HG03159 (cell line): ENCODE measurements around the gene ZNF511.
"Not testable (repeated sequence)": the region's sequence is repeated elsewhere in the genome, so short reads cannot be mapped to it uniquely, and the experiment has no call there.

ENCODE experiments used
- ATAC-seq: cut with Tn5 transposase; IDR thresholded peaks from one replicate; pipeline ENCODE4 v1.9.1; 2021; ENCODE audit warnings: mild to moderate bottlenecking, moderate library complexity; ENCODE audit not compliant: unreplicated experiment

The ZNF511 gene, protein sequence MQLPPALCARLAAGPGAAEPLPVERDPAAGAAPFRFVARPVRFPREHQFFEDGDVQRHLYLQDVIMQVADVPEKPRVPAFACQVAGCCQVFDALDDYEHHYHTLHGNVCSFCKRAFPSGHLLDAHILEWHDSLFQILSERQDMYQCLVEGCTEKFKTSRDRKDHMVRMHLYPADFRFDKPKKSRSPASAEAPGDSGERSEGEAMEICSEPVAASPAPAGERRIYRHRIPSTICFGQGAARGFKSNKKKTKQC

DNA sequence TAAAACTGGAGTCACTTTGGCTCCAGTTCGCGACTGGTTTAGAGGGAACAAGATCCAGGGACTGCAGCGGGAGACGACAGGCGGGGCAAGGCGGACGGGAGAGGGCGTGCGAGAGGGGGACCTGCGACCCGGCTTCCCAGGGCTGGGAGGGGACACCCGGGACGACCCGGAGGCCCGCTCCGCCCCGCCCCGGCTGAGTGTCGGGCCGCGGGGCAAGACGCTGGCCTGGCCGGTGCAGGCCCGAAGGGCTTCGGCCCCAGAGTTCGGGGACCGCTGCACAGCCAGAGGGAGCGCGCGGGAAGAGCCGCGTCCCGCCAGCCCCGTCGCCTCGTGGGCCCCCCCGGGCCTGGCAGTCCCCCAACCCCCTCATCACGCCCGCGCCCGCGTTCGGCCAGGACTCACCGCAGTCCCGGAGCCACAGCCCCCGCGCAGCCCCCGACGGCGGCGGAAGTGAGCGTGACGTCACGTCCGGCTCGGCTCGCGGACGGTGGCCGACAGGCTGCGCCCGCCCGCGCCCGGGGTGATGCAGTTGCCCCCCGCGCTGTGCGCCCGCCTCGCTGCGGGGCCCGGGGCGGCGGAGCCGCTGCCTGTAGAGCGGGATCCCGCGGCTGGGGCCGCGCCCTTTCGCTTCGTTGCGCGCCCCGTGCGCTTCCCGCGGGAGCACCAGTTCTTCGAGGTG lies at the start of gene ZNF511, which contains the start of gene TUBGCP2:
Gene ZNF511, plus strand, starts transcription at position 494 of the 679 bp plus-strand sequence. Its CDS starts 30 bp downstream, at position 524.
Gene TUBGCP2, minus strand, starts transcription at position 452 of the 679 bp plus-strand sequence. CDS start 5,931 bp downstream, outside the sequence.
- peak; percentile 77 for ATAC-seq

DNA sequence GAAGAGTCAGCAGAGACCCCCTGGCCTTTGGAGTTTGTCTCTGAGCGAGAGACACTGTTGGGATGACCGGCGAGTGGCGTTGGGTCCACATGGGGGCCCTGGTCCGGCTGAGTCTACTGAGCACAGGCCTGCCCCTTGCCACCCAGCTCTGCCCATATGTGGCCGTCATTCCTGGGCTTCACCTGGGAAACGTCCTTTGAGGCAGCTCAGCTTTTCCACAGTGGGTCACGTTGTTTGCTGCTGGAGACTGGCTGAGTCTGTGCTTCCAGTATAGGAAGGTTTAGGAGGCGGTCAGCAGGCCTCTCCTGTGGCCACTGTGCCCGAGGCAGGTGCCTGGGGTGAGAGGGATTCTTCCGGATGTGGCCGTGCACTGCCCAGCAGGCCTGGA lies 49.1 kb upstream of the ZNF511 start:
- ATAC-seq, result no peak

DNA sequence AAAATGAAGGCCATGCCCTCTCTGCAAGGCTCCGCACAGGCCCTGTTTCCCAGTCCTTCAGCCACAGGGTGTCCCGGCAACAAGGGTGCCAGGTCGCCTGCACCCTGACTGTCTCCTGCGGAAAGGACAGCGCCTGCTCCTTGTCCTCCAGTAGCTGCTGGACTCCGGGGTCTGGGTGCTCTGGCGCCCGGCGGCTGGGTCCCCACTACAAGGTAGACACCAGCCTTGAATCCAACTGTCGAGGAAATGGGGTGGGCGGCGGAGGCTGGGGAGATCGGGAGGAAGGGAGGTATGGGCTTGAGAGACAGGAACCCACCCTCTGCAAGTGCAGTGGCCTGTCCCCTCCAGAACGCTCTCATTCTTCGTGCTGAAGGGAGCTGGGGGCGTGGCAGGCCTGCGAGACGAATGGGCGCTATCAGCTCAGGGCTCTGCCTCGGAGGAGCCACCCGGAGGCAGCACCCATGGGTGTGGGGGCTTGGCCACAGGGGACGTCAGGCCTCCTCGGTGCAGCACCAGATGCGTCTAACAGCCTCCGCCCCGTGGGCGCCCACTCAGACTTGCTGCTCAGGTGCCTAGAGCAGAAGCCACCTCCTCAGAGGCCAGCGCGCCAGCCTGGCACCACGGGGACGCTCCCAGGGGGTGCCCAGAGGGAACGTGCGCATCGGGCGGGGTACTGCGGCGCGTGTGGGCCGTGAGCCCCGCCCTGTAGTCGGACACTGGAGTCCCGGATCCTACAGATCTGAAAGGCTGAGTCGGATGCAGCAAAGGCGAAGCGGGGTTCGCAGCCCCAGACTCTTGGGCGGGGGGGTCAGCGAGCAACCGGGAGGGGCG lies 47.6 kb upstream of the ZNF511 start:
- peak; percentile 42 for ATAC-seq

DNA sequence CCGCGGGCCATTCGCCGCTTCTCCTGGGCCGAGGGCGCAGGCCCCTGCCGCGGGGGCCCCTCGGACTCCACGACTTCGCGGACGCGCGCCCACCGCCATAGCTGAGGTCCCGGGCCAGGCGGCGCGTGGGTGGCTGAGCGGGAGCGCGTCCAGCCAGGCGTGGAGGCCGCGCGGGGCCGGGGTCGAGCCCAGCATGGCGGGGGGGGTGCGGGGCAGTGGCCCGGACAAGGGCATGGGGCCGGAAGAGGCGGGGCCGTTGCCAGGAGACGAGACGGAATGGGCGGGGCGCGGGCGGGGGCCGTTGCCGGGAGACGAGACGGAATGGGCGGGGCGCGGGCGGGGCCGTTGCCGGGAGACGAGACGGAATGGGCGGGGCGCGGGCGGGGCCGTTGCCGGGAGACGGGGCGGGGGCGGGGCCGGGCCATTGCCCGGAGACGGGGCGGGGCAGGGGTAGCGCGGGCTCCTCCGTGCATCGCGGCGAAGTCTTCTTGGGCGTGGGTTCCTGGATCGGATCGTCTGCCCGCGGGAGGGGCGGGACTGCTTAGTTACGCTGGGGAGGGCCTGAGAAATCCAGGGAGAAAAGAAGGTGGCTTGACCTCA lies 46.9 kb upstream of the ZNF511 start:
- ATAC-seq, result peak; percentile 56

DNA sequence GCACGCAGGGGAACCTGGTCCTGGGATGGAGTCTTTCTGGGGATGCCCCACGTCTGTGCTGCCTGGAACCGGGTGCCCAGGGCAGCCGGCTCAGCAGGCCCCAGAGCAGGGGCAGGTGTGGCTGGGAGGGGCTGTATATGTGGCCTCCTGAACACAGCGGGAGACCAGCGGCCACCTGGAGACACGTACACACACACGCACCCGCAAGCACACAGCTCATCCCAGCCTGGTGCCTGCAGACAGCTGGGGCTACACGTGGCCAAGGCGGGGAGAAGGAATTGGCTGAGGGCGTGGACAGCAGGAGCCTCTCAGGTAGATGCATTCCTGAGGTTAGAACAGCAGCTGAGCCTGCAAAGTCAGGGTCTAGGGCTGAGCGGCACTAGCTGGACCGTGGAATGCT lies 46.0 kb upstream of the ZNF511 start:
- ATAC-seq, result no peak

DNA sequence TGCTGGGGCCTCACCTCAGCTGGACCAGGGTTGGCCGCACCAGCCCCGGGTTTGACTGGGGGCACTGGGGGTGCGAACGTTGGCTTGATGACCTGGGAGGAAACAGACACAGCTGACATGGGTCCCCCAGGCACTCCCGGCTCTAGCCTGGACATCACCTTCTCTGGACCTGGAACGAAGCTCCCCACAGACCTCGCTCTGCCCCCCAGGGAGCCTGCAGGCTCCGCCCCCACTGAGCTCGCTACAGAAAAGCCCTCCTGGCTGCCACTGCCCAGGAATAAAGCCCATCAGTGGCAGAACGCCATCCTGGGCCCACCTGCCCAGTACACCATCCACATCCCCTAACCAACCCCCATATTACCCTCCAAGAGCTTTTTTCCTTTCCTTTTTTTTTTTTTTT lies 45.0 kb upstream of the ZNF511 start:
- ATAC-seq, result no peak

DNA sequence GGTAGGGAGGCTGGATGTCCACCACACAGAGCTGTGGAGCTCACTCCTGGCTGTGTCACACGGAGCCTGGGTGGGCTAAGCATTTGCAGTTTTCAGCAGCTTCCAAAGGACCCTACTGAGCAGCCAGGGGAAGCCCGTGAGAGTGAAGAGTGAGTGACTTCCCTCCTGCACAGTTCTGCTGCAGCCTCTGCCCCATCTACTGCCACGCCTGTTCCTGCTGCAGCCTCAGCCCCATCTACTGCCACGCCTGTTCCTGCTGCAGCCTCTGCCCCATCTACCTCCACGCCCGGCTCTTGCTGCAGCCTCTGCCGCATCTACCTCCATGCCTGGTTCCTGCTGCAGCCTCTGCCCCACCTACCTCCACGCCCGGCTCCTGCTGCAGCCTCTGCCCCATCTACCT lies 44.3 kb upstream of the ZNF511 start:
- ATAC-seq, result no peak

DNA sequence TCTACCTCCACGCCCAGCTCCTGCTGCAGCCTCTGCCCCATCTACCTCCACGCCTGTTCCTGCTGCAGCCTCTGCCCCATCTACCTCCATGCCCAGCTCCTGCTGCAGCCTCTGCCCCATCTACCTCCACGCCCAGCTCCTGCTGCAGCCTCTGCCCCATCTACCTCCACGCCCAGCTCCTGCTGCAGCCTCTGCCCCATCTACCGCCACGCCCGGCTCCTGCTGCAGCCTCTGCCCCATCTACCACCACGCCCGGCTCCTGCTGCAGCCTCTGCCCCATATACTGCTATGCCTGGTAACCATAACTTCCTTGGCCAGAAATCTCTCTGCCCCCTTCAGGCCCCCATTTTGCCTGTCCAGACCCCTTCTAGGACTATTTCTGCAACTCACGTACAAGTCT lies 43.7 kb upstream of the ZNF511 start:
- not testable (repeated sequence) for ATAC-seq

DNA sequence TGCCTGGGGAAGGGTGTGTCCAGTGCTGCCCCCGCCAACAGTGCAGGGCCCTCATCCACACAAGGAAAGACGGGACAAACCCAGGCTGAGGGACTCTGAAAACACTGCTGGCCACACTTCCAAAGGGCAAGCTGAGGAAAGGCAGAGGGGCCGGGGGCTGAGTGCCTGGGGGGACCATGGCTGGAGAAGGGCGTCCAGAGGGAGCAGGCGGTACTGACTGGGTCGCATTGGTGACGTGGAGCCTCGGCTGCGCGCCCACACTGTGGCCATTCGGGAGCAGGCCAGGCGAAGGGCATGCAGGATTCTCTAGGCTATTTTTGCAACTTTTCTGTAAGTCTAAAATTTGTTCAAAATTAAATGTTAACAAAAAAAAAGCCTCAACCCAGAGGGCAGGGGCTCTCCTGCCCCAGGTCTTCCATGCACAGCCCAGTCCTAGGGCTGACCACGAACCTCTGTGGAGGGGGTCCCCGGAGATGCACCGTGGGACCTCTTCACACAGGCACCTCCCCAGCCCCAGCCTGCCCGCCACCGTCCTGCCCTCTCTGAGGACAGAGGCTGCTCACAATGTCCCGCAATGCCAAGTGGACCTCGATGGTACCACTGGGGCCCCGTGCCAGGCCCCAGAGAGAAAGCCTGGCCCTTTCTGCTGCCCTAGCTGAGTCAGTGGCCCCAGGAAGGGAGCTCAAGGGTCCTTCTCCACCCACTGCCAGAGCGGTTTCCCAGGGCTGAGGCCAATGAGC lies 42.5 kb upstream of the ZNF511 start:
- no peak for ATAC-seq

DNA sequence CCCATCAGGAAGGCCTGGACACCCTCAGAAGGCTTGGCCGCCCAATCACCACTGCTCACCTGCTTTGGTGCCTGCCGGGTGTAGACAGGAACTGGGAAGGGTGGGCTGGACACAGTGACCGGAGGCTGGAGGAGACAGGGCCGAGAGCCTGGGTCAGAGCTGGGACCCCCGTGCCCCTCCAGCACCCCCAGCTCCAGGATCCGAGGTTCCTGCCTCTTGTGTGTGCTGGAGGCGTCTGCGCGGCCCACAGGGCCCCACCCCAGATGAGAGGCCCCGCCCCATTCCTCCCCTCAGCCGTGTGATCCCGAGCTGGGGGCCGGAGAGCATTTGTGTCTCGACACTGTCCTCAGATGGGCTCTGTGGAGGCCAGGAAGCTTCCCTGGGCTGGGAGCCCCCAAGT lies 41.4 kb upstream of the ZNF511 start:
- ATAC-seq, result no peak

DNA sequence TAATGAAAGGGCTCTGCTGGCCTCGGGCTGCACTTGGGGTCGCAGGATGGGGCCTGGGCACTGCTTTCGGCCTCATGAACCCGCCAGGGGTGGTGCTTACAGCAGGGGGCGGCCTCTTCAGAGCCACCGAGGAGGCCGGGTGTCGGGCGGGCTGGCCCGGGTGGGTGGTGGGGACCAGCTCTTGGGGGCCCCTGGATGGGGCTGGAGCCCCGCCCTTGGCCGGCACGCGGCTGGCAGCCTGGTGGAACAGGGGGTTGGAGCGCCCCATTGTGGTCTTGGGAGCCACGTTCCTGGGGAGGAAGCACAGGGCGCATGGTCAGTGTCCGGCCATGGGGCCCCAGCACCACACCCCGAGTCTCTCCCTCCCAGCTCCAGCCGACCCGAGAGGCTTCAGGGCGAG lies 40.9 kb upstream of the ZNF511 start:
- no peak for ATAC-seq

DNA sequence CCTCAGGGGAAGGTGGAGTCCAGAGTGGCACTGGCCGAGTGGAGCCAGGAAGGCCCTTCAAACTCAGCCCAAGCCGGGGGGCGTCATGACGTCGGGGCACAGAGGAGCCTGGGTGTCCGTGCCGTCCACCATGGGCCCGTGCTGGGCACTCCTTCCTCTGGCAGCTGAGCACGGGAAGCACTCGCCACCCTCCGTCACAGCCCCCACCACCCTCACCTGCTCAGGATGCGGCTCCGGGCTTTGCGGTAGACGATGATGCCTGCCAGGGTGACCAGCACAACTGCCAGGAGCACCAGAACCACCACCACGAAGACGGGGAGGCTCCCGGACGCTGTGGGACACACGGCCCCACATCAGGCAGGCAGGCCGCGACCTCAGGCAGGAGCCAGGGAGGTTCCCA lies 40.2 kb upstream of the ZNF511 start:
- no peak for ATAC-seq

DNA sequence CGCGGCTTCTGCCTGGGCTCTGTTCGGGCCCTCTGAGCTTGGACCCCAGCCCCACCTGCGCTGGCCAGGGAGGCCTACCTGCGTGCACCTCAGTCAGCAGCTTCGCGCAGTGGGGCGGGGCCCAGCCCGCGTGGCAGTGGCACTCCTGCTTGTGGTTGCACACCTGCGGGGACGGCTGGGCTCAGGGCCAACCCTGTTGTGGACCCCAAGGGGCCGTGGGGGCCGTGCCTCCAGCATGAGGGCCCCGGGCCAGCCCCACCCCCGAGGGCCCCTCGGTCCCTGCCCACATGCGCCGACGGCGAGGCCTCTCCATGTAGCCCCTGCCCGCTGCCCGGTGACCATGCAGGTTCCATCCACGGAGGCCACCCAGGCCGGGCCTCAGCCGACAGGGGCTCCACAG lies 39.3 kb upstream of the ZNF511 start:
- ATAC-seq, result no peak

DNA sequence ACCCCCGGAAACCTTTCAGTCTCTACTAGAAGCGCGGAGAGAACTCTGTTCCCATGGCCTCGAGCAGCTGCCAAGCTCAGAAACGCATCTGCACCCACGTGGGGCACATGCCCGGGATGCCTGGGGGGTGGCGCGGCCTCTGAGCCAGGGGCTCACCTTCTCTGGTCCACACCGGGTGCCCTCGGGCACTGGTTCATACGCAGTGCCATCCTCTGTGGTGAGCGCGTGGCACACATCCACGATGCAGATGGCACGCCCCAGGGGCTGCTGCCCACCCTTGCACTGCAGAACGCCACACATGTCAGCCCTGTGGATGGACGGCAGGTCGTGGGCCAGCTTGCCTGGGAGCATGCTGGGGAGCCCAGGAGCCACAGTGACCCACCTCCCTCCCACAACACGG lies 38.5 kb upstream of the ZNF511 start:
- no peak for ATAC-seq

DNA sequence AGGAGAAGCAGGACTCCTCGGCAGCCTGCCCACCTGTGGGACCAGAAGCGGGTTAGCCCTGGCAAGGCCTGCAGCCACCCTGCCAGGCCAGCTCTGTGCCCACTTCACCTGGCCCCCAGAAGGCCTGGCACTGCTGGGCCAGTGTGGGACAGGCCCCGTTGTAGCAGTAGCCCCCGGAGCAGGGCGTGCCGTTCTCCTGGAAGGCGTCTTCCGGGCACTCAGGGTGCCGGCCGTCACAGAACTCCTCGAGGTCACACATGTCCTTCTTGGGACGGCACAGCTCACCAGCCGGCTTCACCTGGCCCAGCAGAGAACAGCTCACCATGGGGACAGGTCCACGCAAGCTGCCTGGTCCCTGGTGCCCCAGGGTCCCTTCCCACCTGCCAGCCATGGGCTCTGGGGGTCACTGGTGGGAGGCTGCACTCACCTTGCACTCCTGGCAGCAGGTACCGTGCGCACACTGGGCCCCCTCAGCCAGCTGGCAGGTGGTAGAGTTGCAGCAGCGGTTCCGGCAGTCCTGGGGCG lies 37.9 kb upstream of the ZNF511 start:
- no peak for ATAC-seq

DNA sequence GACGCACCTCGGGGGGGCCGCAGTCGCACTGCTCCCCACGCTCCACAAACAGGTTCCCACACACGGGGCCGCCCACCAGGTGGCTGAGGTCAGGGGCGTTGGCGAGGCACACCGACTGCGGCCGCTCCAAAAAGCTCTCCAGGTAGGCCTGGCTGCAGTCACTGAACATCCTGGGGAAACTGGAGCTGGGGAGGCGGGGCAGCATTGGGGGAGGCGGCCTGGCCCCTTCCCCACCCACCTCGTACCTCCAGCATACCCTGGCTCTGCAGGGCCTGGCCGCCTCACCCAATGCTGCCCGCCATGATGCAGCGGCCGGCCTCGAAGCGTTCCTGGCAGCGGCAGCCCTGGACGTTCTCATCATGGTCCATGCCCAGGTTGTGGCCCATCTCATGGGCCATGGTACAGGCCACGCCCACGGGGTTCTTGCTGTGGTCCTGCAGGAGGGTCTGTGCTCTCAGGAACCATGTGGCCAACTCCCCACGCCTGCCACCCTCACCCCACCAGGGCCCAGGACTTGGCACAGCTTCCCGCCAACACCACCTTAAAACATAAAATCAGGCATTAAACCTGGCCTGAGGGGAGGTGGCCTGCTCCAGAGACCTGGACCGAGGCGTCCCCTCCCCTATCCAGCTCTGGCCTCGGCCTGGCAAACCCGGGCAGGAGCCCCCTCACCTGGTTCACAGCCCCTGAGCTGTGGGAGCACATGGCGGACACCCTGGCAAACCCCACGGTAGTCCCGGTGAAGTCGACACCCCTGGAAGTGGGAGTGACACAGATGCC lies 37.0 kb upstream of the ZNF511 start:
- no peak for ATAC-seq

DNA sequence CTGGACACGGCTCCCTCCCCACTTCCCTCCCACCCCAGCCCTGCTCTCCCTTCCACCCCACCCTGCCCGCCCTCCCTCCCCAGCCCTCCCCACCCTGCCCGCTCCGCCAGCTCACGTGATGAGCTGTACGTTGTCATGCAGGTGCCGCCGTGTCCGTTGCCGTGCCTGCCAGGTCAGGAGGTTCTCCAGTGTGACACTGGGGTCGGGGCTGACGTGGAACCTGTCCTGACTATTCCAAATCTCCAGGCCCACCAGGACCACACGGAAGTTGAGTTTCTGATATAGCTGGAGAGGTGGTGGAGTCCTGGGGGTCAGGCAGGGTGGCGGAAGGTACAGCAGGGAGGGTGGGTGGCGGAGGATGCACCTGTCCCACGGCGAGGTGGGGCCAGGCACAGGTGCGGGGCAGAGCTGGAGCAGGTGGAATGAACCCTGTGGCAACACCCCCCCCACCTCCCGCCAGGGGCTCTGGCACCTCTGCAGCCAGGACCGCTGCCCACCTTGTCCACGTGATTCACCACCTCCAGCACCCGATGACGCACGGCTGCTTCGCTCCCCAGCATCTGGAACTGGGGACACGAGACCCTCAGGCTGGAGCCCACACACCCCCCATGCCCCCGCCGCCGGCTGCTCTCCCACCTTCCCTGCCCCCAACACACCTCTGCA lies 36.3 kb upstream of the ZNF511 start:
- no peak for ATAC-seq

DNA sequence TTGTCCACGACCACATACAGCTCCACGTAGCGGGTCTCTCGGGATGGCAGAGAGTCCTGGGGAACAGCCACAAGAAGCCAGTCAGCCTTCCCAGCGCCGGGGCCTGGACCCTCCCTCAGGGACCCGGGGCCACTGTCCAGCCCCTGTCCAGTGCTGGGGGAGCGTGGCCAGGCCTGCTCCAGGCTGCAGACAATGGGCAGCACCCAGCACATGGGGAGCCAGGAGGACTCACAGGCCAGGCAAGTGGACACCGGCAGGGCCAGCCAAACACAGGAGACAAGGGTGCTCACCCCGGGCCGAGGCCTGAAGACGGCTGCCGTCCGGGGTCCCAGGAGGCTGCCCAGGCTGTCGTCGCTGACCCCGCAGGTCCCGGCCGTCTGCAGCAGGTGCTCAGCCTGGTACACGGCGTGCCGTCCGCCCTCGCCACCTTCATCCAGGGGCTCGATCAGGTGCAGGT lies 35.7 kb upstream of the ZNF511 start:
- no peak for ATAC-seq

DNA sequence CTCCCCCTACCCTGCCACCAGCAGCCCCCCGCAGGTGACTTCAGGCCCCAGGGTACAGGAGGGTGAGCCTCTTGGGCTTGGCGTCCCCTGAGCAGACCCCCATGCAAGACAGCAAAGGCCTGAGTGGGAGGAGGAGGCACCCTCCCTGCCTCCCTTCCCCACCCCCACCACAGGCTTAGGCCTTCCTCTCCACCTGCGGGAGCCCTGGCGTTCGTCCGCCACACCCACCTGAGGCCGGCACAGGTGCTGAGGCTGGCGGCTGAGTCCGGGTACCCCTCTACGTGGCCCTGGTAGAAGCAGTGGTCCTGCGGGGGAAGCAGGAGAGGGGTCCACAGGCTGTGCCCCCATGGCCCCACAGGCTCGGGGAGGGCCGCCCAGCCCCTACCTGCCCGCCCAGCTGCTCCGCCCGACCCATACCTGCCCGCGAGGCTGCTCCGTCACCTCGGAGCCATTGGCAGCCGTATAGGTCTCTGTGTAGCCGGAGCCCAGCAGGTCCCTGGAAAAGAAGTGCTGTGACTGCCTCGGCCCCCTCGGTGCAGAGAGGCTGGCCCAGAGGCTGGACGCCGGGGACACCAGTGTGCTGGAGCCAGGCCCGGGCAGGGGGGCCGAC lies 35.1 kb upstream of the ZNF511 start:
- ATAC-seq, result no peak
